ENCODE results near the gene KCTD17. TPM values are rescaled to one million over a fixed set of nuclear protein-coding genes. Genes with fewer than 3 reads are reported as not detected.
A peak's percentile ranks its signal among the peaks of the same experiment; 100 is the strongest.

The KCTD17 gene
- total and polyA plus RNA-seq, 2 experiments from 2014 or later, result 38.4 to 49.5 TPM

DNA sequence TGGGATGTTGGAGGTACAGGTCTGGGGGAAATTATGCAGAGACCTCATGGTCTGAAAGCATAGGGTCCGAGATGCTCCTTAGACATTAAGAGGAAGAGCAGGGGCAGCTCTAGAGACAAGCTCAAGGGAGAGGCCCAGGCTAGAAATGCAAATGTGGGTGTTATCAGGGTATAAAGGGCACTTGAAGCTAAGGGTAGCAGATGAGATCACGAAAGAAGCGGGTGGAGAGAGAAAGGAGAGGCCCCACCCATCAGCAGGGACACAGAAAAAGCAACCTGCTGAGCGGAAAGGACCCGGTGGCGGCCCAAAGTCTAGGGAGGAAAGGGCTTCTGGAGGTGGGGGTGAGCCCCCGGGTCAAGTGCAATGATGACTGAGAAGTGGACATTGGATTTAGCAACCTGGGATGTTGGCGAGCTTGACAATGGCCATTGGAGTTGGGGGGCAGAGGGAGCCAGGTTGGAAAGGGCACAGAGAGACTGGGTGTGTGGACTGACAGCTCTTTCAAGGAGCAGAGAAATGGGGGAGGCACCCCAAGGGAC is 49.1 kb downstream of the KCTD17 start:
- H3K4me1 ChIP-seq (ENCODE audit: low read depth), result no peaks in the 10 kb centered on the region

DNA sequence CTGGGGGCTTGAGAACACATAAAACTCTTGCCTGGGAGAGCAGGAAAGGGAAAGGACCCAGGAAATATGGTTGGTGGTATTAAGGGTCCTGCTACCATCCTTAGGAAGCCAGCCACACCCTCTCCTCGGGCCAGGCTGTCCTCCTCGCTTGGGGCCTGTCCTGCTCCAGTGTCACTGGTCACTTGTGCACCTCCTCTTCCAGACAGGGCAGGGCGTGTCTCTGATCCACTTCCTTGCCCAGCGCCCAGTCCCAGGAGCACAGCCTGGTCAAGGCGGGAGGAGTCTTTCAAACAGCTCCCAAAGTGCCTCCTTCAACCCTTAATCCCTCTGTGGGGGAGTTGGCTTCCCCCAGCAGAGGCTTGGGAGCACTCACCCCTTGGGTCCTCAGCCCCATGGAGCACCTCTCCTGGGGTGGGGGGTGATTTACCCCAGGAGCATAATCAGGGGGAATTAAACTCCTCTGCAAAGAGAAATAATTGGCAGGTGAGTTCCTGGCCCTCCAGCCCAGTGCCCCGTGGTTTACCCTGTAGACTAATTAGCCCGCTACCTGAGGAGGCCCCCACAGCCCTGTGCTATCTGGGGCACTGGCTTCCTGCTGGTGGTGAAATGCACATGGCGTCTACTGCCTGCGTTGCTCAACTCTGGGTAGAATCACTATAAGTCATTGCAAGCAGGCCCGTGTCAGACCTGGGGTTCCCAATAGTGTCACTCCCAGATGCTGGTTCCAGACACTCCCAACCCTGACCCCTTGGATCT is 49.9 kb downstream of the KCTD17 start:
- no peak overlapping the region for H3K27ac ChIP-seq
- DNase-seq (ENCODE audit: low read depth in 1 of 2, low spot score in 1 of 2), result no peak
- H3K4me3 ChIP-seq, result no peak overlapping the region
- TF ChIP-seq, protein P1, sequence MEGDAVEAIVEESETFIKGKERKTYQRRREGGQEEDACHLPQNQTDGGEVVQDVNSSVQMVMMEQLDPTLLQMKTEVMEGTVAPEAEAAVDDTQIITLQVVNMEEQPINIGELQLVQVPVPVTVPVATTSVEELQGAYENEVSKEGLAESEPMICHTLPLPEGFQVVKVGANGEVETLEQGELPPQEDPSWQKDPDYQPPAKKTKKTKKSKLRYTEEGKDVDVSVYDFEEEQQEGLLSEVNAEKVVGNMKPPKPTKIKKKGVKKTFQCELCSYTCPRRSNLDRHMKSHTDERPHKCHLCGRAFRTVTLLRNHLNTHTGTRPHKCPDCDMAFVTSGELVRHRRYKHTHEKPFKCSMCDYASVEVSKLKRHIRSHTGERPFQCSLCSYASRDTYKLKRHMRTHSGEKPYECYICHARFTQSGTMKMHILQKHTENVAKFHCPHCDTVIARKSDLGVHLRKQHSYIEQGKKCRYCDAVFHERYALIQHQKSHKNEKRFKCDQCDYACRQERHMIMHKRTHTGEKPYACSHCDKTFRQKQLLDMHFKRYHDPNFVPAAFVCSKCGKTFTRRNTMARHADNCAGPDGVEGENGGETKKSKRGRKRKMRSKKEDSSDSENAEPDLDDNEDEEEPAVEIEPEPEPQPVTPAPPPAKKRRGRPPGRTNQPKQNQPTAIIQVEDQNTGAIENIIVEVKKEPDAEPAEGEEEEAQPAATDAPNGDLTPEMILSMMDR (IDR thresholded peaks at IDR 0.05; ENCODE audit: low read depth, low read length), result no peak
- H3K9me3 ChIP-seq (ENCODE audit: low read depth), result no peaks in the 10 kb centered on the region
- H3K4me1 ChIP-seq (ENCODE audit: low read depth), result no peaks in the 10 kb centered on the region
- no peaks in the 10 kb centered on the region for H3K27me3 ChIP-seq
- no peaks in the 10 kb centered on the region for H3K36me3 ChIP-seq

More for the DNA sequence above, 49.1 kb downstream of the KCTD17 start:
- H3K36me3 ChIP-seq, result no peaks in the 10 kb centered on the region
- no peak overlapping the region for H3K4me3 ChIP-seq
- TF ChIP-seq, protein P1 (IDR thresholded peaks at IDR 0.05; ENCODE audit: low read depth, low read length), result no peak
- DNase-seq (ENCODE audit: low read depth in 1 of 2, low spot score in 1 of 2), result peak in 1 of 2 donors; percentile 21
- no peaks in the 10 kb centered on the region for H3K27me3 ChIP-seq
- H3K9me3 ChIP-seq (ENCODE audit: low read depth), result no peaks in the 10 kb centered on the region
- no peak overlapping the region for H3K27ac ChIP-seq

DNA sequence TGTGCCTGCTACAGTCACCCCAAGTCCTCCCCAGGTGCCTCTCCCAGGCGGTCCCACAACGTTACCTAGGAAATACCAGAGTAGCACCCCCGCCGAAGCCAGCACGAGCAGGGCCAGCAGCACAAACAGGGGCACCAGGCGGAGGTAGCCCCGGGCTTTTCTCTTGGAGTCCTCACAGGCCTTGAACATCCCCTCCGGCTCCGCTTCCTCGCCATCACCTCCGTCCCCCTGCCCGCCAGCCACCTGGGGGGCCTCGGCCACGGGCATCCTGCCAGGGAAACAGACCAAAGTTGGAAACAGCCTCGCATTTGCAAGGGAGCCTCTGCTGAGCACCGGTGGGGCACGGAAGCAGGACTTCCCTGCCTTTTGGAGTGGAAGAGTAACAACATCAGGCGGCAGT is 51.6 kb downstream of the KCTD17 start:
- TF ChIP-seq, protein P1 (IDR thresholded peaks at IDR 0.05; ENCODE audit: low read depth, low read length), result no peak
- H3K27ac ChIP-seq, result no peak overlapping the region
- no peaks in the 10 kb centered on the region for H3K27me3 ChIP-seq
- no peak for DNase-seq (ENCODE audit: low read depth in 1 of 2, low spot score in 1 of 2)
- H3K4me1 ChIP-seq (ENCODE audit: low read depth), result no peaks in the 10 kb centered on the region
- no peaks in the 10 kb centered on the region for H3K36me3 ChIP-seq
- no peak overlapping the region for H3K4me3 ChIP-seq
- H3K9me3 ChIP-seq (ENCODE audit: low read depth), result no peaks in the 10 kb centered on the region

DNA sequence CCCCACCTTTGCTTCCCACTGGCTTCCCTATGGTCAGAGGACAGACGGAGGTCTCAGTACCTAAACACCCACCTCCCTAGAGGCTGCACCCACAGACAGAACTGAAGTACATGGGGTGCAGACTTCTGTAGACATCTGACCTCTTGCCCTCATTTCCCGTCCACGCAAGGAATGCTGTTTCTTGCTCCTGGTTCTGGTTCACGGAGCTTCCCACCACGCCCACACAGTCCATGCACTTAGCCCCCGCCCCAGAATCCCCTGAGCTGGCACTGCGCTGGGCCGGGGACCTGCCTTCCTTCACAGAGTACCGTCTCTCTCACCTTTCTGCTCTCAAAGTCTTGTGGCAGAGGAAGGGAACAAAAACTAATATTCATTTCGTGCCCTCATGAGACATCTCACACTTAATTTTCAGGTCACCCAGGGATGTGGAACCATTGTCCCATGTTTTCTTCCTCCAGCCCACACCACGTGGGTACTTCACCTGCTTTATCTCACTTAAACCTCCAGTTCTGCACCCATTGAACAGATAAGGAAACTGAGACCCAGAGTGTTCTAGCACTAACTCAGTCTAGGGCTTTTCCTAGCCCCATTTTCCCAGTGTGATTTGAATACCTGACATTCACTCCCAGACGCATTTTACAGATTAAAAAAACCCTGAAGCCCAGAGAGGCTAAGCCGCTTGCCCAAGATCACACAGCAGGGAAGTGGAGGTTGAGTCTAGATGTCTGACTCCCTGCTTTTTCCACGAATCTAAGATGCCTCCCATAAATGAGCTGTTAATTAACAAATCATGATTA is 52.3 kb downstream of the KCTD17 start:
- Histone ChIP-seq H3K4me3 (no peak overlapping the region), H3K27me3 (no peaks in the 10 kb centered on the region), H3K27ac (no peak overlapping the region), H3K36me3 (no peaks in the 10 kb centered on the region), H3K9me3 (ENCODE audit: low read depth) (no peaks in the 10 kb centered on the region), H3K4me1 (ENCODE audit: low read depth) (no peaks in the 10 kb centered on the region)
- DNase-seq (ENCODE audit: low read depth in 1 of 2, low spot score in 1 of 2), result no peak
- TF ChIP-seq, protein P1 (IDR thresholded peaks at IDR 0.05; ENCODE audit: low read depth, low read length), result no peak

DNA sequence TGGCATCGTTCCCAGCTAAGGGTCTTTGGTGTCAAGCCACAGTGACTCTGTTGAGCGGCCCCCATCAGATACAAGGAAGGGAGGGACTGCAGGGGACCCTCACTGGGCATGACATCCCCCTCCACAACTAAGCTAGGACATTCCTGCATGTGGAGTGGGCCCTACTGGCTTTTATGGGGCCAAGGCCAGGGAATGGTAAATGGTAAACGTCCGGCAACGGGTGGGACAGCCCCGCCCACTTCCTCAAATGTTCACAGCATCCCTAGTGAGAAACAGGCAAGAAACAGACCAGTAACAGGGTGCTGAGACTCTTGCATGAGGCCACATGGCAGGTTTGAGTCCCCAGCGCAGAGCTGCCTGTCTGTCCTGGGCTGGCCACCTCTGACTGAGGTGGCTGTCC is 53.6 kb downstream of the KCTD17 start:
- Histone ChIP-seq H3K27me3 (no peaks in the 10 kb centered on the region), H3K4me1 (ENCODE audit: low read depth) (no peaks in the 10 kb centered on the region), H3K9me3 (ENCODE audit: low read depth) (no peaks in the 10 kb centered on the region), H3K36me3 (no peaks in the 10 kb centered on the region), H3K27ac (no peak overlapping the region), H3K4me3 (no peak overlapping the region)
- TF ChIP-seq, protein P1 (IDR thresholded peaks at IDR 0.05; ENCODE audit: low read depth, low read length), result no peak
- peak in 1 of 2 donors; percentile 17 for DNase-seq (ENCODE audit: low read depth in 1 of 2, low spot score in 1 of 2)

Data from cardiac muscle cell (in vitro differentiated cells and primary cell).